Right lobe of liver (tissue), 4 donors: ENCODE measurements around the gene PEX6.

Experiments used
- POLR2A ChIP-seq: fragments of 450-650 bp; IDR thresholded peaks from one replicate; pipeline ENCODE4 v1.6.1; 2017; ENCODE audit warnings: antibody characterized with exemption, mild to moderate bottlenecking
- TF ChIP-seq, protein P1 (sequence below), 4 donors: fragments of 200-600 bp in 3 of 4; fragments of 450-650 bp in 1 of 4; IDR thresholded peaks; one replicate each; pipeline versions ENCODE4 v1.5.1 to v1.8.0; 2016 to 2022; ENCODE audit warnings: antibody characterized with exemption in 4 of 4, mild to moderate bottlenecking in 2 of 4
- donor health status: DM: no; HTN: no; CAD: no.
- donor health status: DM: no; HTN: no; CAD: no.
- donor health status: DM: no; HTN: yes; CAD: no.

DNA sequence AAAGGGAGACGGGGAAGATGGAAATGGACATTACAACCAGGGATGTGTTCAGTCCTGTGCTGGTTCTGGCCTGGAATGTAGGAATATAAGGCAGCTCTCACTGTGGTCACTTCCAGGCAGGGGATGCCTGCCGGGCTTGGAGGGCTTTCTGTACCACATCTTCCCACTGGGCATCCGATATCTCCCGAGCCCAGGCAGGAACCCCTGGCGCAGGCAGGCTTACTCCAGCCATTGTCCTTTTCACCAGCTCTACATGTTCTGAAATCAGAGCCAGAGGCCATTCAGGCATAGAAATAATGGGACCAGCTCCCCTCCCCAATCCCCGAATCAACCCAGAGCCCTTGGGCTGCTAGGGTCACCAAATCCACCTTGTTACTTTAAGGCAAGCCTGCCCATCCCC lies 33.4 kb upstream of the PEX6 start:
- TF ChIP-seq, protein P1, sequence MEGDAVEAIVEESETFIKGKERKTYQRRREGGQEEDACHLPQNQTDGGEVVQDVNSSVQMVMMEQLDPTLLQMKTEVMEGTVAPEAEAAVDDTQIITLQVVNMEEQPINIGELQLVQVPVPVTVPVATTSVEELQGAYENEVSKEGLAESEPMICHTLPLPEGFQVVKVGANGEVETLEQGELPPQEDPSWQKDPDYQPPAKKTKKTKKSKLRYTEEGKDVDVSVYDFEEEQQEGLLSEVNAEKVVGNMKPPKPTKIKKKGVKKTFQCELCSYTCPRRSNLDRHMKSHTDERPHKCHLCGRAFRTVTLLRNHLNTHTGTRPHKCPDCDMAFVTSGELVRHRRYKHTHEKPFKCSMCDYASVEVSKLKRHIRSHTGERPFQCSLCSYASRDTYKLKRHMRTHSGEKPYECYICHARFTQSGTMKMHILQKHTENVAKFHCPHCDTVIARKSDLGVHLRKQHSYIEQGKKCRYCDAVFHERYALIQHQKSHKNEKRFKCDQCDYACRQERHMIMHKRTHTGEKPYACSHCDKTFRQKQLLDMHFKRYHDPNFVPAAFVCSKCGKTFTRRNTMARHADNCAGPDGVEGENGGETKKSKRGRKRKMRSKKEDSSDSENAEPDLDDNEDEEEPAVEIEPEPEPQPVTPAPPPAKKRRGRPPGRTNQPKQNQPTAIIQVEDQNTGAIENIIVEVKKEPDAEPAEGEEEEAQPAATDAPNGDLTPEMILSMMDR (IDR thresholded peaks at IDR 0.05) = no peak
- no peak for TF ChIP-seq POLR2A
